CD14-positive monocyte (primary cell): Measurements from ENCODE around the gene SHROOM4. TPM values are rescaled to one million over a fixed set of nuclear protein-coding genes. Genes with fewer than 3 reads are reported as not detected.

Experiments
- DNase-seq, 3 donors: peaks; one replicate each; pipeline ENCODE4 v3.0.0-alpha.2; 2011 to 2022
- H2AFZ ChIP-seq: 2 replicates; pipeline ENCODE4 v1.6.0; 2012; ENCODE audit warnings: mild to moderate bottlenecking, low read depth, low read length, inconsistent platforms; ENCODE audit not compliant: insufficient read depth, poor library complexity, severe bottlenecking
- H3K27ac ChIP-seq, 2 donors: 1 replicate in 1 of 2; 2 replicates in 1 of 2; pipeline ENCODE4 v1.5.1; 2012 to 2013; ENCODE audit warnings: low read length in 2 of 2, control low read depth in 1 of 2, inconsistent platforms in 1 of 2, low read depth in 1 of 2, mild to moderate bottlenecking in 1 of 2
- H3K27me3 ChIP-seq, 2 donors: one replicate each; pipeline versions ENCODE4 v1.6.0 to v1.6.1; 2011 to 2013; ENCODE audit warnings: low read length in 2 of 2; ENCODE audit not compliant: control insufficient read depth in 2 of 2, insufficient read depth in 2 of 2
- H3K36me3 ChIP-seq, 2 donors: replicated peaks in 1 of 2; 1 replicate in 1 of 2; 2 replicates in 1 of 2; pipeline versions ENCODE4 v1.5.1 to v1.6.1; 2012 to 2013; ENCODE audit warnings: low read length in 2 of 2, control low read depth in 1 of 2, inconsistent platforms in 1 of 2, mild to moderate bottlenecking in 1 of 2; ENCODE audit not compliant: insufficient read depth in 2 of 2, control insufficient read depth in 1 of 2
- H3K4me1 ChIP-seq, 2 donors: 1 replicate in 1 of 2; 2 replicates in 1 of 2; pipeline versions ENCODE4 v1.5.1 to v1.6.1; 2012 to 2013; ENCODE audit warnings: low read length in 2 of 2, control low read depth in 1 of 2, inconsistent platforms in 1 of 2, mild to moderate bottlenecking in 1 of 2, moderate library complexity in 1 of 2; ENCODE audit not compliant: insufficient read depth in 2 of 2, control insufficient read depth in 1 of 2
- H3K4me2 ChIP-seq: replicated peaks from 2 replicates; pipeline ENCODE3; 2012; ENCODE audit warnings: low read length, moderate library complexity, mild to moderate bottlenecking; ENCODE audit not compliant: poor library complexity, severe bottlenecking; ENCODE audit errors: extremely low read depth
- H3K4me3 ChIP-seq, 3 experiments: fragments of 200-600 bp in 1 of 3; sonication (generic) in 1 of 3; replicated peaks in 1 of 3; 1 replicate in 2 of 3; 2 replicates in 1 of 3; pipeline ENCODE4 v1.5.1; 2011 to 2013; ENCODE audit warnings: low read length in 3 of 3, mild to moderate bottlenecking in 3 of 3, control low read depth in 2 of 3, low read depth in 2 of 3, inconsistent platforms in 1 of 3, moderate library complexity in 1 of 3
- H3K79me2 ChIP-seq: 2 replicates; pipeline ENCODE4 v1.6.0; 2012; ENCODE audit warnings: mild to moderate bottlenecking, control low read depth, inconsistent platforms, low read length, moderate library complexity; ENCODE audit not compliant: insufficient read depth
- H3K9ac ChIP-seq: 2 replicates; pipeline ENCODE4 v1.6.0; 2017; ENCODE audit warnings: low read length, mild to moderate bottlenecking; ENCODE audit not compliant: insufficient read depth, poor library complexity, severe bottlenecking
- H3K9me3 ChIP-seq, 2 donors: replicated peaks in 1 of 2; 1 replicate in 1 of 2; 2 replicates in 1 of 2; pipeline versions ENCODE4 v1.5.1 to v1.6.1; 2012 to 2013; ENCODE audit warnings: low read length in 2 of 2, control low read depth in 1 of 2; ENCODE audit not compliant: control insufficient read depth in 1 of 2, insufficient read depth in 1 of 2
- H4K20me1 ChIP-seq: 2 replicates; pipeline ENCODE4 v1.6.0; 2012; ENCODE audit warnings: mild to moderate bottlenecking, low read length, control low read depth, moderate library complexity; ENCODE audit not compliant: insufficient read depth
- H3K27ac Mint-ChIP-seq, 7 donors: one replicate each; pipeline ENCODE4 v1.8.0; 2020; ENCODE audit warnings: mild to moderate bottlenecking in 7 of 7, mixed read lengths in 7 of 7, moderate library complexity in 6 of 7, inconsistent platforms in 2 of 7
- H3K27me3 Mint-ChIP-seq, 3 donors: one replicate each; pipeline ENCODE4 v1.8.0; 2021 to 2022; ENCODE audit warnings: low read depth in 3 of 3, mild to moderate bottlenecking in 3 of 3, mixed read lengths in 3 of 3, moderate library complexity in 3 of 3, inconsistent platforms in 1 of 3
- H3K36me3 Mint-ChIP-seq, 2 donors: one replicate each; pipeline ENCODE4 v1.8.0; 2020; ENCODE audit warnings: mixed read lengths in 2 of 2, inconsistent platforms in 1 of 2, mild to moderate bottlenecking in 1 of 2
- H3K4me1 Mint-ChIP-seq: one replicate; pipeline ENCODE4 v1.8.0; 2020; ENCODE audit warnings: mild to moderate bottlenecking, mixed read lengths
- H3K4me3 Mint-ChIP-seq, 2 donors: one replicate each; pipeline ENCODE4 v1.8.0; 2020; ENCODE audit warnings: mild to moderate bottlenecking in 2 of 2, mixed read lengths in 2 of 2, moderate library complexity in 1 of 2
- H3K9me3 Mint-ChIP-seq, 7 donors: one replicate each; pipeline ENCODE4 v1.8.0; 2020 to 2022; ENCODE audit warnings: mixed read lengths in 7 of 7, mild to moderate bottlenecking in 6 of 7, moderate library complexity in 6 of 7, inconsistent platforms in 2 of 7
- CTCF ChIP-seq: fragments of 200-600 bp; IDR thresholded peaks from one replicate; pipeline ENCODE4 v1.8.0; 2022; ENCODE audit warnings: antibody characterized with exemption, mild to moderate bottlenecking
- WGBS: methylation state at CpG from one replicate; pipeline ENCODE4 v1.1.5; 2013; ENCODE audit warnings: missing lambda C conversion rate; ENCODE audit not compliant: insufficient coverage; 5-methylcytosine and 5-hydroxymethylcytosine counted together
- intact Hi-C, 2 donors: fragments of 100-400 bp; cut with micrococcal nuclease; formaldehyde crosslinking; loops; one replicate each; pipeline versions ENCODE4 v1.15.0 to v1.15.1; 2023
- polyA plus RNA-seq, 3 donors: library from polyadenylated mRNA; depleted of rRNA in 1 of 3; unstranded in 2 of 3; stranded (reverse) in 1 of 3; fragments of 300-500 nt in 2 of 3; fragments of >200 nt in 1 of 3; fragmentation: Illumina TruSeq in 2 of 3; gene quantifications; 1 replicate in 2 of 3; 2 replicates in 1 of 3; pipeline ENCODE4 v1.2.3, GENCODE V29; 2012 to 2021

SHROOM4 gene
- polyA plus RNA-seq, 3 donors = under 0.01 TPM; not detected in 2

GRCh38 chrX:50827996-50828395 is 14.0 kb upstream of the SHROOM4 start:
- intact Hi-C loops = no loop called here
- Histone ChIP-seq H3K9ac (no peak overlapping the region), H3K4me2 (no peak overlapping the region), H3K36me3 (no peaks in the 10 kb centered on the region), H3K27ac (no peak overlapping the region), H4K20me1 (no peaks in the 10 kb centered on the region), H3K9me3 (no peaks in the 10 kb centered on the region), H3K79me2 (no peaks in the 10 kb centered on the region), H2AFZ (no peak overlapping the region), H3K4me3 (no peak overlapping the region), H3K27me3 (peaks cover 0 to 2% of the 10 kb centered on the region in 2 donors), H3K4me1 (no peaks in the 10 kb centered on the region)
- peaks cover 0 to 2% (median 2%) of the 10 kb centered on the region in 3 donors for H3K27me3 Mint-ChIP-seq
- H3K36me3 Mint-ChIP-seq = no peaks in the 10 kb centered on the region
- WGBS = 80% methylated on average over 1 of the region's 1 CpG
- no peak for TF ChIP-seq CTCF
- H3K4me1 Mint-ChIP-seq = no peaks in the 10 kb centered on the region
- no peak overlapping the region for H3K27ac Mint-ChIP-seq
- DNase-seq = no peak
- H3K9me3 Mint-ChIP-seq = no peaks in the 10 kb centered on the region
- H3K4me3 Mint-ChIP-seq = no peak overlapping the region

- H3K27ac Mint-ChIP-seq = no peak overlapping the region
- Histone ChIP-seq H3K9me3 (no peaks in the 10 kb centered on the region), H3K79me2 (no peaks in the 10 kb centered on the region), H3K9ac (no peak overlapping the region), H2AFZ (no peak overlapping the region), H3K4me2 (no peak overlapping the region), H3K27ac (no peak overlapping the region), H3K36me3 (no peaks in the 10 kb centered on the region), H3K27me3 (peaks cover 0 to 2% of the 10 kb centered on the region in 2 donors), H3K4me3 (no peak overlapping the region), H4K20me1 (no peaks in the 10 kb centered on the region), H3K4me1 (no peaks in the 10 kb centered on the region)
- intact Hi-C loops = no loop called here
- DNase-seq = no peak
- H3K4me1 Mint-ChIP-seq = no peaks in the 10 kb centered on the region
- TF ChIP-seq CTCF = no peak
- no CpG with 5 or more reads among the region's 2 CpGs for WGBS
- H3K27me3 Mint-ChIP-seq = peaks cover 0 to 2% (median 2%) of the 10 kb centered on the region in 3 donors
- no peak overlapping the region for H3K4me3 Mint-ChIP-seq
- H3K36me3 Mint-ChIP-seq = no peaks in the 10 kb centered on the region
- H3K9me3 Mint-ChIP-seq = no peaks in the 10 kb centered on the region
Measured at GRCh38 chrX:50825825-50826224, 11.8 kb upstream of the SHROOM4 start.
